Mesenchymal stem cell (in vitro differentiated cells and primary cell): ENCODE data around the gene MEX3A.

Experiments used
- DNase-seq: peaks from one replicate; pipeline ENCODE4 v3.0.0-alpha.2; 2013
- H2AFZ ChIP-seq: one replicate; pipeline ENCODE4 v1.6.1; 2013; ENCODE audit warnings: low read depth, mild to moderate bottlenecking, control low read depth, inconsistent platforms, low read length, moderate library complexity
- H2AK5ac ChIP-seq: 2 replicates; pipeline ENCODE4 v1.6.1; 2013; ENCODE audit warnings: low read length, moderate library complexity, mild to moderate bottlenecking, inconsistent platforms; ENCODE audit not compliant: severe bottlenecking
- H2BK120ac ChIP-seq: one replicate; pipeline ENCODE4 v1.6.1; 2013; ENCODE audit warnings: low read depth, mild to moderate bottlenecking, inconsistent platforms, low read length, moderate library complexity
- H2BK12ac ChIP-seq, 2 experiments: one replicate each; pipeline ENCODE4 v1.6.1; 2013; ENCODE audit warnings: inconsistent platforms in 2 of 2, low read length in 2 of 2, mild to moderate bottlenecking in 2 of 2, moderate library complexity in 2 of 2, control low read depth in 1 of 2
- H2BK15ac ChIP-seq: one replicate; pipeline ENCODE4 v1.6.1; 2013; ENCODE audit warnings: mild to moderate bottlenecking, low read depth, inconsistent platforms; ENCODE audit not compliant: poor library complexity, severe bottlenecking
- H2BK5ac ChIP-seq: 2 replicates; pipeline ENCODE4 v1.6.1; 2013; ENCODE audit warnings: low read depth, mild to moderate bottlenecking, low read length, control low read depth, inconsistent platforms; ENCODE audit not compliant: poor library complexity, severe bottlenecking
- H3K14ac ChIP-seq, 2 experiments: one replicate each; pipeline ENCODE4 v1.6.1; 2013; ENCODE audit warnings: inconsistent platforms in 2 of 2, low read length in 2 of 2, control low read depth in 1 of 2, mild to moderate bottlenecking in 1 of 2, moderate library complexity in 1 of 2
- H3K18ac ChIP-seq, 2 experiments: one replicate each; pipeline ENCODE4 v1.6.1; 2013; ENCODE audit warnings: inconsistent platforms in 2 of 2, low read length in 2 of 2, control low read depth in 1 of 2, low read depth in 1 of 2, mild to moderate bottlenecking in 1 of 2
- H3K23ac ChIP-seq, 2 experiments: one replicate each; pipeline ENCODE4 v1.6.1; 2013; ENCODE audit warnings: inconsistent platforms in 2 of 2, low read length in 2 of 2, mild to moderate bottlenecking in 2 of 2, moderate library complexity in 2 of 2, control low read depth in 1 of 2
- H3K27ac ChIP-seq: 2 replicates; pipeline ENCODE4 v1.5.1; 2013; ENCODE audit warnings: mild to moderate bottlenecking, moderate library complexity, low read length, control low read depth, inconsistent platforms; ENCODE audit not compliant: poor library complexity, severe bottlenecking
- H3K27me3 ChIP-seq, 2 experiments: 2 replicates each; pipeline versions ENCODE4 v1.6.1 to v1.7.0; 2013; ENCODE audit warnings: low read length in 2 of 2, mild to moderate bottlenecking in 2 of 2, moderate library complexity in 2 of 2, control low read depth in 1 of 2, inconsistent platforms in 1 of 2; ENCODE audit not compliant: control insufficient read depth in 1 of 2, insufficient read depth in 1 of 2
- H3K36me3 ChIP-seq, 2 experiments: 2 replicates each; pipeline versions ENCODE4 v1.6.1 to v1.7.0; 2013; ENCODE audit warnings: low read length in 2 of 2, control low read depth in 1 of 2, inconsistent platforms in 1 of 2, low read depth in 1 of 2, mild to moderate bottlenecking in 1 of 2; ENCODE audit not compliant: insufficient read depth in 2 of 2, control insufficient read depth in 1 of 2
- H3K4ac ChIP-seq, 2 experiments: one replicate each; pipeline ENCODE4 v1.6.1; 2013; ENCODE audit warnings: inconsistent platforms in 2 of 2, low read length in 2 of 2, mild to moderate bottlenecking in 2 of 2, moderate library complexity in 2 of 2, control low read depth in 1 of 2, low read depth in 1 of 2
- H3K4me1 ChIP-seq: 2 replicates; pipeline ENCODE4 v1.6.1; 2013; ENCODE audit warnings: low read depth, low read length, control low read depth; ENCODE audit not compliant: control insufficient read depth, insufficient read depth
- H3K4me2 ChIP-seq: 2 replicates; pipeline ENCODE4 v1.6.1; 2013; ENCODE audit warnings: low read length, mild to moderate bottlenecking, inconsistent platforms; ENCODE audit not compliant: poor library complexity, severe bottlenecking
- H3K4me3 ChIP-seq, 2 experiments: 2 replicates each; pipeline versions ENCODE4 v1.5.1 to v1.7.0; 2013; ENCODE audit warnings: low read length in 2 of 2, mild to moderate bottlenecking in 2 of 2, control low read depth in 1 of 2, low read depth in 1 of 2; ENCODE audit not compliant: insufficient read depth in 1 of 2
- H3K79me1 ChIP-seq: replicated peaks from 2 replicates; pipeline ENCODE4 v1.6.1; 2013; ENCODE audit warnings: mild to moderate bottlenecking, control low read depth, low read length, inconsistent platforms; ENCODE audit not compliant: poor library complexity, severe bottlenecking
- H3K9ac ChIP-seq: 2 replicates; pipeline ENCODE4 v1.7.0; 2013; ENCODE audit warnings: mild to moderate bottlenecking, low read length, moderate library complexity
- H3K9me3 ChIP-seq: 2 replicates; pipeline ENCODE4 v1.7.0; 2013; ENCODE audit warnings: mild to moderate bottlenecking, low read length; ENCODE audit not compliant: control insufficient read depth
- H4K8ac ChIP-seq: one replicate; pipeline ENCODE4 v1.6.1; 2013; ENCODE audit warnings: inconsistent platforms, mild to moderate bottlenecking, low read length, moderate library complexity
- H4K91ac ChIP-seq: one replicate; pipeline ENCODE4 v1.6.1; 2013; ENCODE audit warnings: mild to moderate bottlenecking, low read length, inconsistent platforms
- WGBS: methylation state at CpG from one replicate; pipeline ENCODE4 v1.1.7; 2013; ENCODE audit warnings: mixed read lengths; 5-methylcytosine and 5-hydroxymethylcytosine counted together

The MEX3A gene

GRCh38 chr1:156086256-156086662, 4.0 kb upstream of the MEX3A start:
- H3K9ac ChIP-seq = no peak overlapping the region
- peaks cover 0 to 1% of the 10 kb centered on the region in 2 experiments for H3K27me3 ChIP-seq
- H3K4ac ChIP-seq = no peak overlapping the region
- no peak overlapping the region for H4K91ac ChIP-seq
- H3K36me3 ChIP-seq = peaks cover 0 to 9% of the 10 kb centered on the region in 2 experiments
- no peak overlapping the region for H4K8ac ChIP-seq
- H3K18ac ChIP-seq = no peak overlapping the region
- H3K14ac ChIP-seq = no peak overlapping the region
- H3K4me1 ChIP-seq = peaks cover 18% of the 10 kb centered on the region
- no peak overlapping the region for H3K23ac ChIP-seq
- no peak overlapping the region for H3K27ac ChIP-seq
- WGBS = 6% methylated on average over 1 of the region's 1 CpG
- H2BK12ac ChIP-seq = no peak overlapping the region
- no peak overlapping the region for H2BK15ac ChIP-seq
- H2AFZ ChIP-seq = no peak overlapping the region
- no peak overlapping the region for H3K4me3 ChIP-seq
- H3K4me2 ChIP-seq = no peak overlapping the region
- H2BK120ac ChIP-seq = no peak overlapping the region
- H3K9me3 ChIP-seq = no peaks in the 10 kb centered on the region
- peaks cover 21% of the 10 kb centered on the region for H3K79me1 ChIP-seq
- peak; percentile 86 for DNase-seq
- no peak overlapping the region for H2AK5ac ChIP-seq
- H2BK5ac ChIP-seq = no peak overlapping the region

GRCh38 chr1:156083800-156084790, 1.8 kb upstream of the MEX3A start:
- H3K4me3 ChIP-seq = peak overlapping the region; percentile 14 to 87
- no peak overlapping the region for H4K91ac ChIP-seq
- no peak overlapping the region for H2AFZ ChIP-seq
- no peak overlapping the region for H3K4ac ChIP-seq
- H2BK5ac ChIP-seq = no peak overlapping the region
- no peak overlapping the region for H4K8ac ChIP-seq
- H3K79me1 ChIP-seq = peaks cover 9% of the 10 kb centered on the region
- H3K18ac ChIP-seq = no peak overlapping the region
- no peak for DNase-seq
- H2AK5ac ChIP-seq = no peak overlapping the region
- H3K9me3 ChIP-seq = no peaks in the 10 kb centered on the region
- H3K27ac ChIP-seq = no peak overlapping the region
- no peak overlapping the region for H2BK12ac ChIP-seq
- no peaks in the 10 kb centered on the region for H3K36me3 ChIP-seq
- WGBS = 45% methylated on average over 4 of the region's 7 CpGs
- H3K14ac ChIP-seq = no peak overlapping the region
- H3K23ac ChIP-seq = no peak overlapping the region
- no peak overlapping the region for H2BK15ac ChIP-seq
- peaks cover 16% of the 10 kb centered on the region for H3K4me1 ChIP-seq
- H3K9ac ChIP-seq = peak overlapping the region; percentile 80
- no peak overlapping the region for H2BK120ac ChIP-seq
- H3K4me2 ChIP-seq = peak overlapping the region; percentile 27
- peaks cover 0 to 4% of the 10 kb centered on the region in 2 experiments for H3K27me3 ChIP-seq

- H2AFZ ChIP-seq = no peak overlapping the region
- DNase-seq = peak; percentile 41
- peak overlapping the region; percentile 83 to 87 for H3K4me3 ChIP-seq
- no peak overlapping the region for H4K91ac ChIP-seq
- H2BK5ac ChIP-seq = no peak overlapping the region
- no peak overlapping the region for H3K23ac ChIP-seq
- H3K27ac ChIP-seq = peak overlapping the region; percentile 4
- H3K4me1 ChIP-seq = peaks cover 29% of the 10 kb centered on the region
- peaks cover 0 to 4% of the 10 kb centered on the region in 2 experiments for H3K27me3 ChIP-seq
- WGBS = 0% methylated on average over 5 of the region's 10 CpGs
- peak overlapping the region; percentile 4 for H4K8ac ChIP-seq
- H3K9ac ChIP-seq = peak overlapping the region; percentile 80
- peak overlapping the region; percentile 20 for H2BK15ac ChIP-seq
- no peak overlapping the region for H2AK5ac ChIP-seq
- peak overlapping the region; percentile 79 for H3K4me2 ChIP-seq
- peak overlapping the region; percentile 85 for H2BK120ac ChIP-seq
- H2BK12ac ChIP-seq = no peak overlapping the region
- peaks cover 0 to 7% of the 10 kb centered on the region in 2 experiments for H3K36me3 ChIP-seq
- peak overlapping the region in 1 of 2 experiments; percentile 61 for H3K4ac ChIP-seq
- H3K14ac ChIP-seq = no peak overlapping the region
- H3K18ac ChIP-seq = peak overlapping the region in 1 of 2 experiments; percentile 67
- no peaks in the 10 kb centered on the region for H3K9me3 ChIP-seq
- peaks cover 15% of the 10 kb centered on the region for H3K79me1 ChIP-seq
Observed at GRCh38 chr1:156081917-156082308, 352 bp downstream of the MEX3A start.
